Aorta (tissue), 5 donors: Measurements from ENCODE around the gene EPHB4. TPM values are rescaled to one million over a fixed set of nuclear protein-coding genes. Genes with fewer than 3 reads are reported as not detected.

Experiments used
- ATAC-seq: fragments of 200-7000 bp; cut with Tn5 transposase; one replicate; pipeline ENCODE4 v1.9.1; 2022; ENCODE audit warnings: moderate library complexity; ENCODE audit not compliant: low FRiP score
- DNase-seq, 2 donors: peaks; one replicate each; pipeline ENCODE4 v3.0.0-alpha.2; 2020
- H3K27ac ChIP-seq, 2 donors: one replicate each; pipeline ENCODE4 v1.5.1; 2013; ENCODE audit warnings: low read length in 2 of 2, mild to moderate bottlenecking in 2 of 2, moderate library complexity in 2 of 2, control low read depth in 1 of 2, inconsistent platforms in 1 of 2, low read depth in 1 of 2
- H3K27me3 ChIP-seq, 2 donors: one replicate each; pipeline ENCODE4 v1.6.1; 2013; ENCODE audit warnings: control low read depth in 1 of 2, low read length in 1 of 2, mild to moderate bottlenecking in 1 of 2, moderate library complexity in 1 of 2; ENCODE audit not compliant: insufficient read depth in 2 of 2, control insufficient read depth in 1 of 2
- H3K36me3 ChIP-seq, 2 donors: one replicate each; pipeline ENCODE4 v1.6.1; 2013; ENCODE audit warnings: control low read depth in 1 of 2, low read length in 1 of 2, mild to moderate bottlenecking in 1 of 2; ENCODE audit not compliant: insufficient read depth in 2 of 2, control insufficient read depth in 1 of 2
- H3K4me1 ChIP-seq, 2 donors: one replicate each; pipeline ENCODE4 v1.6.1; 2013; ENCODE audit warnings: low read length in 2 of 2, control low read depth in 1 of 2, mild to moderate bottlenecking in 1 of 2, moderate library complexity in 1 of 2; ENCODE audit not compliant: insufficient read depth in 2 of 2, control insufficient read depth in 1 of 2
- H3K4me3 ChIP-seq, 2 donors: one replicate each; pipeline ENCODE4 v1.5.1; 2013; ENCODE audit warnings: low read length in 2 of 2, control low read depth in 1 of 2, mild to moderate bottlenecking in 1 of 2
- H3K9me3 ChIP-seq: one replicate; pipeline ENCODE4 v1.6.1; 2013; ENCODE audit warnings: mild to moderate bottlenecking, low read length; ENCODE audit not compliant: control insufficient read depth
- WGBS, 2 donors: extraction: QIAGEN DNeasy Blood & Tissue Kit; methylation state at CpG; one replicate each; pipeline ENCODE4 v1.1.7; 2013; 5-methylcytosine and 5-hydroxymethylcytosine counted together
- intact Hi-C, 2 donors: fragments of 100-400 bp; cut with DNase I; formaldehyde crosslinking; loops; one replicate each; pipeline versions ENCODE4 v1.14.2 to v1.15.0; 2022
- polyA plus RNA-seq, 2 donors: library from polyadenylated mRNA; stranded (reverse); fragments of 200-250 nt; gene quantifications; one replicate each; pipeline ENCODE4 v1.2.3, GENCODE V29; 2013
- total RNA-seq, 2 donors: library from RNA; stranded (reverse); fragmentation: NEBNext Ultra II Directional; extraction: Animal tissue kit (Norgen Biotek cat#: 25700); gene quantifications; one replicate each; pipeline ENCODE4 v1.2.1, GENCODE V29; 2021
- donor health status: healthy with polysubstance abuse.
- donor health status: Bipolar disorder and iron deficiency.
- donor health status: DM: no; HTN: no; CAD: no.
- donor health status: DM: no; HTN: no; CAD: no.
- donor health status: DM: yes; HTN: yes; CAD: no.

EPHB4 gene
- total and polyA plus RNA-seq, 4 donors, result 4.3 to 71.6 (median 24.7) TPM

DNA sequence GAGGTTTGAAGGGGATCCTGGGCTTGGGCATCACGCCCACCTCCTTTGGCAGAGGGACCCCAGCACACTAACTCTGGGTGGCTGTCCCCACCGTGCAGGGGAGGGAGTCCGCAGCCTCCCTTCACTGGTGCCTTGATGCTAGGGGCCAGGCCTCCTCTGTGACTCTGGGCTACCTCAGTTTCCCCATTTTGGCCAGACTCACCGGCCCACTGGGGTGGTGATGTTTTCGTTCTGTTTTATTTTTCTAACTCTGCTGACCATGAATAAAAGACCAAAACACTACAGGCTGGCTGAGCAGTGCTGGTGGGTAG, 39.4 kb upstream of the EPHB4 start:
- no peaks in the 10 kb centered on the region for H3K4me1 ChIP-seq
- WGBS, 2 donors, result 27 to 31% methylated on average over 5 of the region's 5 CpGs
- intact Hi-C loops, result no loop called here
- no peaks in the 10 kb centered on the region for H3K27me3 ChIP-seq
- H3K27ac ChIP-seq, result peak overlapping the region; percentile 34 to 79
- H3K36me3 ChIP-seq, result no peaks in the 10 kb centered on the region
- ATAC-seq (no peak), DNase-seq (no peak)
- H3K4me3 ChIP-seq, result peak overlapping the region in 1 of 2 donors; percentile 8
- H3K9me3 ChIP-seq, result no peaks in the 10 kb centered on the region

DNA sequence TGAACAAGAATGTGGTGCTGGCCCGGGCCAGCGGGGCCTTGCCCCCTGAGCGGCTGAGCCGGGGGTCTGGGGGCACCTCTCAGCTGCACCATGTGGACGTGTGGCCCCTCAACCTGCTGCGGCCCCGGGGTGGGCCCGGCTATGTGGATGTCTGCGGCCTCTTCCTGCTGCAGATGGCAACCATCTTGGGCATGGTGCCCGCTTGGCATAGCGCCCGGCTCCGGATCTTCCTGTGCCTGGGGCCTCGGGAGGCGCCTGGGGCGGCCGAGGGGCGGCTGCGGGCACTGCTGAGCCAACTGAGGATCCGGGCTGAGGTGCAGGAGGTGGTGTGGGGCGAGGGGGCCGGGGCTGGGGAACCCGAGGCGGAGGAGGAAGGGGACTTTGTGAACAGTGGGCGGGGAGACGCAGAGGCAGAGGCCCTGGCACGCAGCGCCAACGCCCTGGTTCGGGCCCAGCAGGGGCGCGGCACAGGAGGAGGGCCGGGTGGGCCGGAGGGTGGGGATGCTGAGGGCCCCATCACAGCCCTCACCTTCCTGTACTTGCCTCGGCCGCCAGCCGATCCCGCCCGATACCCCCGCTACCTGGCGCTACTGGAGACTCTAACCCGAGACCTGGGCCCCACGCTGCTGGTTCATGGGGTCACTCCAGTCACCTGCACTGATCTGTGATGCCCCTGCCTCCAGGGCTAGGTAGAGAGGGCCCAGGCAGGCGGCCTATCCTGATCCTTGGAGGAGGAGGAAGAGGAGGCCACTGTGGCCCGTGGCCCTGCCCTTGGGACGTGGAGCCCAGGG, 38.8 kb upstream of the EPHB4 start:
- WGBS, 2 donors, result 38 to 40% methylated on average over 42 to 46 of the region's 46 CpGs
- intact Hi-C loops, result no loop called here
- H3K36me3 ChIP-seq, result no peaks in the 10 kb centered on the region

DNA sequence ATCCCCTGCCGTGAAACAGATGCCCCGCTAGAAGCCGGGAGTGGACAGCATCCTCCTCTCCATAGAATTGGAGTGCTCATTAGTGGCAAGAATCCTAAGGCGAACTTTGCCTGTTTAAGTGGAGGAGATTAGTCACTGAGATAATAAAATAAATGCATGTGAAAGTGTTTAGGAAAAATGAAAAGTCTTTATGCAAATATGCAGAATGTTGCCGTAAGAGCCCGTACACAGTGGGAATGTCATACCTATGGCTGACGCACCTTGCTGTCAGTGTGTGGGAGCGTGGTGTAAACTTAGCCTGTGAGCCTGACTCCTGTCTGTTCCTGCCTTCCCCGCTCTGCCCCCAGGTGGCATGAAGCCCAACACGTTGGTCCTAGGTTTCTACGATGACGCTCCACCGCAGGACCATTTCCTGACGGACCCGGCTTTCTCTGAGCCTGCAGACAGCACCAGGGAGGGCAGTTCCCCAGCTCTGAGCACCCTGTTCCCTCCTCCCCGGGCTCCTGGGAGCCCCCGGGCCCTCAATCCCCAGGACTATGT, 38.1 kb upstream of the EPHB4 start:
- Histone ChIP-seq H3K4me1 (no peaks in the 10 kb centered on the region), H3K36me3 (no peaks in the 10 kb centered on the region), H3K27ac (peak overlapping the region in 1 of 2 donors; percentile 49), H3K27me3 (no peaks in the 10 kb centered on the region), H3K4me3 (no peak overlapping the region), H3K9me3 (no peaks in the 10 kb centered on the region)
- intact Hi-C loops, result no loop called here
- WGBS, 2 donors, result 72 to 79% methylated on average over 17 of the region's 17 CpGs
- ATAC-seq (no peak), DNase-seq (no peak)

More for the DNA sequence above, 38.8 kb upstream of the EPHB4 start:
- Histone ChIP-seq H3K4me3 (peak overlapping the region in 1 of 2 donors; percentile 8), H3K4me1 (no peaks in the 10 kb centered on the region), H3K9me3 (no peaks in the 10 kb centered on the region), H3K27ac (peak overlapping the region; percentile 34 to 79), H3K27me3 (no peaks in the 10 kb centered on the region)
- peak; percentile 90 to 94 for DNase-seq
- ATAC-seq, result peak; percentile 38

DNA sequence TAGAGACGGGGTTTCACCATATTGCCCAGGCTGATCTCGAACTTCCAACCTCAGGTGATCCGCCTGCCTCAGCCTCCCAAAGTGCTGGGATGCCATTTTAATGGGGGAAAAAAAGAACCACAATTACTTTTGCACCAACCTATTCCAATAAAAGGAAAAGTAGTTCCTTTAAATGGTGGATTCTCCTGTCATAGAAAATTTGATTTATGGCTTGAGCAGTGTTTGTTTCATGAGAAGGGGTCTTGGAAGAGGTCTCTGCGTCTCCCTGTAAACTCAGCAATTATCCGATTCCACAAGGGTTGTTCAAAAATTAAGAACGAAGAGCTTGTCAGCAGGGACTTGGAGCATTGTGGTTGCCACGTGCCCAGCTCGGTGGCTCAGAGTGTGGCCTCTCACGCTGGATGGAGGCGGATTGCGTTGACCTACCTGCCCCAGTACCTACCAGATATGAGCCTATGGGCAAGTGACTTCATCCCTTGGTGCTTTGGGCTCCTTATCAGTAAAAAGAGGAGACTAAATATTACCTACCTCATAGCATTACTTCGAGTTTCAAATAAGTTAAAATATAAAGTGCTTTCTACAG, 37.0 kb upstream of the EPHB4 start:
- Histone ChIP-seq H3K27ac (no peak overlapping the region), H3K9me3 (no peaks in the 10 kb centered on the region), H3K27me3 (no peaks in the 10 kb centered on the region), H3K4me1 (no peaks in the 10 kb centered on the region), H3K36me3 (no peaks in the 10 kb centered on the region), H3K4me3 (no peak overlapping the region)
- no peak for DNase-seq
- intact Hi-C loops, result no loop called here
- no peak for ATAC-seq
- 93 to 94% methylated on average over 12 of the region's 12 CpGs for WGBS, 2 donors

DNA sequence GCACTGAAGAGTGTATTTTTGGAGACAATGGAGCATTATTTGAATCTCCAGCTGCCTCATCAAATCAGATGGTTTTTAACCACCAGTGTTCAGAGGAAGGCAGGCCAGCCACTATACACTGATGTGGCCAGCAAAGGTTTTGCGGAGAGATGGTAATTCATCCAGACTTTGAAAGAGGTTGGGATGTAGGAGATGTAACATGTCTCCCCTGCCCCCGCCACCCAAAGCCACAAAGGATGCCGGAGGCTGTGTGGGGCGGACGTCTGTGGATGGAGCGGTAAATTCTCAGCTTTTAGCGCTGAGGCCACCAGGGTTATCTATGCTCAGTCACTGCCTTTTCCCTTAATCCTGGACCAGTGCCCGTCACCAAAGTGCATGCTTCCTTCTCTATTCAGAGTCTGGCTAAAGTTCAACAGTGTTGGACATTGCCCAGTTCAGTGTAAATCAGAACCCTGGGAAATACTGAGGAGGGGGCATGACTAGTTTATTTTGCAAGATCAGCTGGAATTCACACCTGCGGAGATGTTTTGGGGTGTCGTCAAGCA, 36.2 kb upstream of the EPHB4 start:
- no peak for ATAC-seq
- Histone ChIP-seq H3K4me1 (no peaks in the 10 kb centered on the region), H3K27ac (no peak overlapping the region), H3K4me3 (no peak overlapping the region), H3K36me3 (no peaks in the 10 kb centered on the region), H3K27me3 (no peaks in the 10 kb centered on the region), H3K9me3 (no peaks in the 10 kb centered on the region)
- intact Hi-C loops, result no loop called here
- 53 to 56% methylated on average over 10 of the region's 10 CpGs for WGBS, 2 donors
- no peak for DNase-seq

DNA sequence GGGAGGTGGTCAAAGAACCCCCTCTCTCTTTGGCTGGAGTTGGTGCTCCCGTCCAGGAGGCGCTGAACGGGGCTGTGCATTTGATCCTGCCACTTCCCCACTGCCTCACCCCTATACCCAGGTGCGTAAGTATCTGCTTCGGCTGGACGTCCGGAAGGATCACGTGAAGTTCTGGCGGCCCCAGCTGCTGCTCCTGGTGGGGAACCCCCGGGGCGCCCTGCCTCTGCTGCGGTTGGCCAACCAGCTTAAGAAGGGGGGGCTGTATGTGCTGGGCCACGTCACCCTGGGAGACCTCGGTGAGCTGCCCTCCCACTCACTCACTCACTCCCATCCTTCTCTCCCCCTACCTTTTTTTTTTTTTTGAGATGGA, 34.3 kb upstream of the EPHB4 start:
- Histone ChIP-seq H3K27me3 (no peaks in the 10 kb centered on the region), H3K27ac (no peak overlapping the region), H3K4me1 (no peaks in the 10 kb centered on the region), H3K36me3 (no peaks in the 10 kb centered on the region), H3K9me3 (no peaks in the 10 kb centered on the region), H3K4me3 (no peak overlapping the region)
- ATAC-seq (no peak), DNase-seq (no peak)
- WGBS, 2 donors, result 95% methylated on average over 14 of the region's 14 CpGs
- intact Hi-C loops, result no loop called here

DNA sequence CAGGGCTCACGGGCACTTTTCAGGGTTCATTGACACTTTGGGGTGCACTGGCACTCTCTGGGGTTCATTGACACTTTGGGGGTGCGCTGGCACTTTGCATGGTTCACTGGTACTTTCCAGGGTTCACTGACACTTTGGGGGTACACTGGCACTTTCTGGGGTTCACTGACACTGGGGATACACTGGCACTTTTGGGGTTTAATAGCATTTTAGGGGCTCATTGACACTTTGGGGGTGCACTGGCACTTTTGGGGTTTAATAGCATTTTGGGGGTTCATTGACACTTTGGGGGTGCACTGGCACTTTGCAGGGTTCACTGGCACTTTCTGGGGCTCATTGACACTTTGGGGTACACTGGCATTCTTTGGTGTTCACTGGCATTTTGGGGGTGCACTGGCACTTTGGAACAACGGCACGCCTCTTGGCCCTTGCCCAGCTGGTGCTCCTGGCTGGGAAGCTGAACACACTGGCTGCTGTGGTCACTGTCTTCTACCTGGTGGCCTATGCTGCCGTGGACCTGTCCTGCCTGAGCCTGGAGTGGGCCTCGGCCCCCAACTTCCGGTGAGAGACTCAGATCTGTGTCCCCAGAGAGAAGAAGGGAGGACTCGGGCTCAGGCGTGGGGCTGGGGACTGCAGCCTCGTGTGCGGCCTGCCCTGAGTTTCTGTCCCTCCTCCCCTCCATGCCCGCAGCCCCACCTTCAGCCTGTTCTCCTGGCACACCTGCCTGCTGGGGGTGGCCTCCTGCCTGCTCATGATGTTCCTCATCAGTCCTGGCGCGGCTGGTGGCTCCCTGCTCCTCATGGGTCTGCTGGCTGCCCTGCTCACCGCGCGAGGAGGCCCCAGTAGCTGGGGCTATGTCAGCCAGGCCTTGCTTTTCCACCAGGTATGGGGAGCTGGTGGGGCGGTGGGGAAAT, 33.6 kb upstream of the EPHB4 start:
- H3K9me3 ChIP-seq, result no peaks in the 10 kb centered on the region
- no peaks in the 10 kb centered on the region for H3K4me1 ChIP-seq
- 92% methylated on average over 18 of the region's 18 CpGs for WGBS, 2 donors
- no peaks in the 10 kb centered on the region for H3K27me3 ChIP-seq
- ATAC-seq (no peak), DNase-seq (no peak)
- no peak overlapping the region for H3K27ac ChIP-seq
- intact Hi-C loops, result no loop called here
- no peaks in the 10 kb centered on the region for H3K36me3 ChIP-seq
- H3K4me3 ChIP-seq, result no peak overlapping the region

DNA sequence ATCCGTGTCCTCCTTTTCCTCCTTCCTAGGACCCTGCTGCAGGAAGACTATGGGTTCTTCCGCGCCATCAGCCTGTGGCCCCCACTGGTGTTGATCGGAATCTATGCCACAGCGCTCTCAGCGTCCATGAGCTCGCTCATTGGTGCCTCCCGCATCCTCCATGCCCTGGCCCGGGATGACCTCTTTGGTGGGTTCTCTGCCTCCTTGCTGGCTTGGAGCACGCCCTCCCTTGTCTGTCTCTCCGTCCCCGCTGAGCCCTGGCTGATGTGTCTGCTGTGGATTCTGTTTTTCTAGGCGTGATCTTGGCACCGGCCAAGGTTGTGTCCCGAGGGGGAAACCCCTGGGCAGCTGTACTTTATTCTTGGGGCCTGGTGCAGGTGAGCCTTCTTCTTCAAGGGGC, 32.5 kb upstream of the EPHB4 start:
- ATAC-seq (no peak), DNase-seq (no peak)
- Histone ChIP-seq H3K9me3 (no peaks in the 10 kb centered on the region), H3K36me3 (no peaks in the 10 kb centered on the region), H3K4me1 (no peaks in the 10 kb centered on the region), H3K27ac (no peak overlapping the region), H3K27me3 (no peaks in the 10 kb centered on the region), H3K4me3 (no peak overlapping the region)
- 80 to 82% methylated on average over 15 of the region's 15 CpGs for WGBS, 2 donors
- intact Hi-C loops, result loop anchor here in 1 of 2 donors (10.0 kb wide), 1 partner anchor 385 kb away; the partner anchor contains the start of gene TSC22D4
